22Rv1 (cell line): ENCODE data around the gene IRGC.

ENCODE experiments used
- CTCF ChIP-seq: fragments of 450-650 bp; IDR thresholded peaks from 2 replicates; pipeline ENCODE4 v1.5.1; 2017; ENCODE audit warnings: mild to moderate bottlenecking
- ZFX ChIP-seq: fragments of 450-650 bp; IDR thresholded peaks from 2 replicates; pipeline ENCODE4 v1.6.1; 2017; ENCODE audit warnings: antibody characterized with exemption, borderline replicate concordance

- no peak for TF ChIP-seq CTCF
- TF ChIP-seq ZFX = no peak
Measured at GRCh38 chr19:43697295-43697694, 18.6 kb upstream of the IRGC start.
